ENCODE measurements around the gene FLACC1. TPM values are rescaled to one million over a fixed set of nuclear protein-coding genes. Genes with fewer than 3 reads are reported as not detected.
"Not testable (repeated sequence)": the region's sequence is repeated elsewhere in the genome, so short reads cannot be mapped to it uniquely, and the experiment has no call there.

FLACC1 gene, protein sequence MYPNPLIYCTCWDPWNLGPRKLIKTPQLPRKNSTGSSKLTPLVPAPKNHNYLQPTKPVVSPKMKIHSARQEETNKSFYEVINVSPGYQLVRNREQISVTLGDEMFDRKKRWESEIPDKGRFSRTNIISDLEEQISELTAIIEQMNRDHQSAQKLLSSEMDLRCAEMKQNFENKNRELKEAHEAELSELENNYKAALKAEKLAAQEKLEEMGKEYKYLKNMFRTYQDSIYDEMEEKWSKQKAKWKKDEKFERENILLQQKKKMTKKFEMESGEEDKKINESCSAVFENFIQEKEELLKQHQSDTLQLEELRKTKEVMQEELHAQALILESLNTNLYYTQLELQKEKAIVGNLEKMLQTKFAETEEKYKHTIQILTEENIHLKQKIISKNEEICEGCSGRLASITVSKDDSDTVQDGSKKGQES
- 5.4 TPM for total RNA-seq

DNA sequence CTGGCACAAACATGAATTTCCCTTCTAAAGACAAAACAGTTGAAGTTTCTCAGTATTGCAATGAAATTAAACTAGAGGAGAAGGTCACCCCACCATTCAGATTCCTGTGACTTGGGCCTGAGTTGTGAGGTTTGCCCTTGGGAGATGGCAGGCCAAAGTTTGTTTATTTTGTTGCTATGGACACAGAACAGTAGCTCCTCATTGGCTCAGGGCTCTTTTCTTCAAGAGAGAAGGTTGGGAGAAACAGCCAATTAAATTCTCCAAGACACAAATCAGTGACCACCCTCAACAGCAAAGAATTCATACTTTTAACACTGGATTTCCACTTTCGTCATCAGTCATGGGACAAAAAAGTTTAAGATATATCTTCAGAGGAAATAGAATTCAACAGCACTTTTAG is at the start of gene FLACC1:
TSS of gene FLACC1 (minus strand) at position 125 of the 400 bp plus-strand sequence. CDS start 5,941 bp downstream, outside the sequence.
- intact Hi-C loops (cut with DNase I) = no loop called here
- ATAC-seq (peak; percentile 93), DNase-seq (ENCODE audit: low spot score) (no peak)

DNA sequence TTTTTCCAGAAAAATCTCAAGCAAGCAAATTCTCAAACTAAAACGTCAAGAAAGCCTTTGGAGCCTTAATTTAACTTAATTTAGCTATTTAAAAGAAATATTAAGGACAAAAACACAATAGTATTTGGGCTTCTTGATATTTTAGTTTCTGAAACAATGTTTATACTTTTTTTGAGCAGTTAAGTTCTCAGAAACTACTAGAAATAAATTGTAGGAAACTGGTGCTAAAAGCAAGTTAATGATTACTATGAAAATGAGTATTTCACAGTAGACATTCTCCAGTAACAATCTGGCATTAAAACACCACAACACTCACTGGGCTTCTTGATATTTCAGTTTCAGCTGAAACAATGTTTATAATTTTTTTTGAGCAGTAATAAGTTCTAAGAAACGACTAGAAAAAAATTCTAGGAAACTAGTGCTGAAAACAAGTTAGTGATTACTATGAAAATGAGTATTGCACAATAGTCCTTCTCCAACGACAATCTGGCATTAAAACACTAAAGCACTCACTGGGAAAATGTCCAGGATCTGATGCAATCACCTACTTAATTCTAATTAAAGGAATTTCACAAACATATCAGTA is 49.0 kb upstream of the FLACC1 start:
- no peak for DNase-seq (ENCODE audit: low spot score)
- peak; percentile 87 for ATAC-seq
- intact Hi-C loops (cut with DNase I) = no loop called here

DNA sequence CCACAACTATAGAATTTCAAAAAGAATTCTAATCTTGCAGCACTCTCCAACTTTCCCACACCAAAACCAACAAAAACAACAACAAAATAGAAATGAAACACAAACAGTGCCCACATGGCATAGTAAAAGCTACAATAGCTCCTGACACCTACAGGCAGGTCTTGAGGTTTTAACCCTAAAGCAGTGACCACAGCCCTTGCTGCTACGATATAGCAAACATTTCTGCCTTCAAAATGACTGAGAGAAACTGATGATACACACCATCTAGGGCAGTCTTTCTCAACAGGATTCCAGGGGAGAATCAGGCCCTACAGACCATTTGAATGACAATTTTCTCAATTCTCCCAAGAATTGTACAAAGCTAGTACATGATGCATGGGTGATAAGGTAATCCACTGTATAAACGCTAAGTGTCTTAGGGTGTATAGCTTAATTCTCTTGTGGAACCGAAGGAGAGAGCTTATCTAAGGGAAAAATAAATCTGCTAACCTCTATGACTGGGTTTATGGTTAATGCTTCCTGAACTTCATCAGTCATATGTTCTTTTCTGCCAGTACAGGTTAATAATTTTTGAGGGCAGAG is 47.6 kb upstream of the FLACC1 start:
- DNase-seq (ENCODE audit: low spot score) (no peak), ATAC-seq (no peak)
- intact Hi-C loops (cut with DNase I) = no loop called here

DNA sequence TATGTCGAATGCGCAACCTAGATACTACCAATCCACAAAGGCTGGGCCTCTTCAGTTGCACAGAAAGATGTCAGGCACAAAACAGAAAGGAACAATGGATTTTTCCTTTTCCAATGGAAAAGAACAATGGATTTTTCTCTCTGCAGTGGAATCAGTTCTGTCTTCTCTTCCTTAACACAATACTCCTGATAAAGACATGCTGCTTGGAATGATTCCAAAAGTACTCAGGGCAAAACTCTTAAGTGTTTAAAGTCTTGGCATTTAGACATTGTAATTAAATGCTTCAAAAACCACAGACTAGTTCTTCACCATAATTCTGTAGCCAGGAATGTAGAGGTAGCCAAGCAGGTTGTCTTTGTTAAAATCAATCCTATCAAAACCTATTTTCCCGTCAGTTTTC is 46.7 kb upstream of the FLACC1 start:
- ATAC-seq (no peak), DNase-seq (ENCODE audit: low spot score) (no peak)
- intact Hi-C loops (cut with DNase I) = no loop called here

DNA sequence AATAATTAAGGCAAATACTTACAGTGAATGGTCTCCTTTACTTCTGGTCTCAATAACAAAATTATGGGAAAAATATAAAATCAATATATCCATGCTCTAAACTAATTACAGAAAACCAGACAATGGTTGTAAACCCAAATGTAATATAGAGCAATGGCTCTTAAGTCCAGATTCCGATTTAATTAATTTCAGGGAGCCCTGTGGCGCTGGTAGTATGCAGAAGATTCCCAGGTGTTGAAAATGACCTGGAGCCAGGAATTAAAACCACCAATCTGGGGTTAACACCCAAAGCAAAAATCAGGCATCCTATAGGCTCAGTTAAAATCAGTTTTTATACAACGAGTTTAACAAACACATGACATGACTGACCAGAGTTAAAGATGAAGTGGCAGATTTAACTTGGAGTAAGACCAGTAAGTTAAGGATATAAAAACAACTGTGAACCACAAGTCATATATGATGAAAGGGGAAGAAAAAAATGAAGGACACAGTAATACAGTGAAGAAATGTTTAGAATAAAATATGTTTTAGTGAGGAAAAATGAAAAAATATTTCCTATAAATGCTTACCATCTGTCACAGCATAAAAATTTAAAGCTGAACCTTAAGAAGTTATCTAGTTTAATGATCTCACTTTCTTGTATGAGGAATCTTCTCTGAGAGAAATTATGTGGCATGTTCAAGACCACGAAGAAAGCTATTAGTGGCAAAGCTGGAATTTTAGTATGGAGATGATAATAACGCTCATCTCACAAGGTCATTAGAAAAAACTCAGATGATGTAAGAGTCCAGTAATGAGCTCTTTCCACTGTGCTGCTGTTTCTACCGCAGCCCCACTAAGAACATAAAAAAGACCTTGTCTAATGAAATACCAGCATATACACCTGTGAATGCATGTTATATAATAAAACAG is 45.8 kb upstream of the FLACC1 start:
- DNase-seq (ENCODE audit: low spot score) (no peak), ATAC-seq (no peak)
- intact Hi-C loops (cut with DNase I) = no loop called here

DNA sequence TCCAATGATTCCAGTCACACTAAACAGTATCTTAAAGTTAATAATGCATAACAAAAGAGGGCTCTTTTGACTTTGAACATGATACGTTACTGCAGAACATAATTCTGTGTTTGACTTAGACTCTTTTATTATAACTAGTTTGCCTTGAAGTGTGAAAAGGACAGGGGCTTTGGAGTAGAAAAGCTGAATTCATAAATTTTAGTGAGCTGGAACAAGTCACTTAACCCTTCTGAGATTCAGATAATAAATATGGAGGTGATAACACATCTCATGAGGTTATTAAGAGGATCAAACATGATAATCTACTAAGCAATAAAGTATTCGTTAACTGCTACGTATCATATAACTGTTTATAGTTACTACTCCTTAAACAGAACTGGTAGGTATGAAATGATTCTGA is 44.7 kb upstream of the FLACC1 start:
- no peak for ATAC-seq
- no peak for DNase-seq (ENCODE audit: low spot score)
- intact Hi-C loops (cut with DNase I) = no loop called here

DNA sequence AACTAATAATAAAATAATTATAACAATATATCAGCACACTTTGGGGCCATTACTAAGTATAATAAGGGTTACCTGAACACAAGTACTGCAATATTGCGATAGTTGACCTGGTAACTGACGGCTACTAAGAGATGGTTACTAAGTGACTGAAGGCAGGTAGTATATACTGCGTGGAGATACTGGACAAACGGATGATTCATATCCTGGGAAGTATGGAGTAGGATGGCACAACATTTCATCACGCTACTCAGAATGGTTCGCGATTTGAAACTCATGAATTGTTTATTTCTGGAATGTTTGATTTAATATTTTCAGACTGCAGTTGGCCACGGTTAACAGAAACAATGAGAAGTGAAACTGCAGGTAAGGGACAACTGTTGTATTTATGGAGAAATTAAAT is 39.5 kb upstream of the FLACC1 start:
- intact Hi-C loops (cut with DNase I) = no loop called here
- DNase-seq (ENCODE audit: low spot score) = no peak
- no peak for ATAC-seq

DNA sequence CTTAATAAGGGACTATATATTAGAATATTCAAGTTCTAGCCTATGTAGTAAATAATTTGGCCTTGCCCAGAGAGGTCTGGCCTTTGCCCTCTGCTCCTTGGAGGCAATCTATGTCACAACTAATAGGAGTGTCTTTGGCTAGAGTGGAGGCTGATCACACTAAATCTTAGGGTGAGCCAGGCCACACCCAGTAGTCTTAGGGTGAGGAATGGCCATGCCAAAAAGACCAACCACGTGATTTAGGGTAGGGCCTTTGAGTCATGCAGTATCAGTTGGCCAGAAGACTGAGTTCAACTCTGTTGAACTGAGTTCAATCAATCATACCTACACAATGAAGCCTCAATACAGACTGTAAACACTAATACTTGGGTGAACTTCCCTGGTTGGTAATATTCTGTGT is 26.0 kb upstream of the FLACC1 start:
- intact Hi-C loops (cut with DNase I) = no loop called here
- ATAC-seq (peak; percentile 71), DNase-seq (ENCODE audit: low spot score) (no peak)

DNA sequence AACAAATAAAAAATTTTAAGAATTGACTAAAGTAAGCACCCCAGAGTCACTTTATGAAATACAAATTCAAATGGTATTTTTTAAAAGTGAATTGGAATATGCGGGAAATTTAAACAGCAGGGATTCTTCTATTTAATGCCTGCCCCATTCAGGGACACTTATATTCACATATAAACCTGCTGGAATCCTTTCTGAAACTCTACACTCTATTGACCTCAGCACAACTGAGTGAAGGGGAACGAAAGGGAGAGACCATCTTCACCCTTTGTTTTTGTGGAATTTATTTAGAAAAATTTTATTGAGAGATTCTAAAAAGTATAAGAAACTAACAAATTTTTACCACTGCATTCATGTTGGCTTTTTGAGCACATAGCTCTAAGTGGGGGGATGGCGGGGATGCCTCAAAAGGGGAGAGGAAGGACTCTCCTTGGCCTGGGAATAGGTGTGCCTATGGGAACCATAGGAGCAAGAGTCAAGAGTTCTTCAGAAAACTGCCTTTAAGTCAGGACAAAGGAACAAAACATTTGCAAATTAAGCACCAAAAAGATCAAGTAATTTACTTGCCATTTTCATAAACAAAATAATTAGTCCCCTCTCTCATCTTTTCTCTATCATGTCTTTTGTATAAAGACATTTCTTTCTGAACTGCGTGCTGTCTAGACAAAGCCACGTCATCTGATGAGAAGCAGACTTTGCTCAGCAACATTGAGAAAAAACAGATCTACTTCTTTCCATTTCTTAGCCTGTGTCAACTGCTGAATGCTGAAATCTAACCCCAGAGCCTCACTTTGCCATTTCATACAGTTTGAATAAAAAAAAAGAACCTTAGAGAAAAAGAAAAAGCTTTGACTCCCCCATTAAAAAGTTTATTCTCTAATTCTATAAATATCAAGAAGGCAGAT is 21.6 kb upstream of the FLACC1 start:
- ATAC-seq (no peak), DNase-seq (ENCODE audit: low spot score) (no peak)
- intact Hi-C loops (cut with DNase I) = no loop called here

DNA sequence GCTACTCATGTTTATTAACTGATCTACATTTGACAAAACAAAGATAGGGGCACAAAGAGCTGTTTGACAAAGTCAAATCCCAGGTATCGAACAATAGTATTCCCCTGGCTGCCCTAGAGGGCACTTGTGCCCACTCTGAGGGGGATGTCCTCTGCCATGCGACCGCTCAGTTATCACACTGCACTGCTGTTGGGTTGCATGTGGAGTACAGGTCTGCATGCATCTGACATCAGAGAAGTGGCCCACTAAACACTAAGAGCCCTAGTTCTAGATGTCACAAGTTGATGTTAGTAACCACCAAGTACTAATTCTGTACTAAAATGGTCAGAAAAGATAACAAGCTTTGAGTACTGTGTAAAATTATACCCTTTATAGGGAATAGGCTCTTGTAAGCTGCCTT is 20.1 kb upstream of the FLACC1 start:
- DNase-seq (ENCODE audit: low spot score) (no peak), ATAC-seq (no peak)
- intact Hi-C loops (cut with DNase I) = no loop called here

DNA sequence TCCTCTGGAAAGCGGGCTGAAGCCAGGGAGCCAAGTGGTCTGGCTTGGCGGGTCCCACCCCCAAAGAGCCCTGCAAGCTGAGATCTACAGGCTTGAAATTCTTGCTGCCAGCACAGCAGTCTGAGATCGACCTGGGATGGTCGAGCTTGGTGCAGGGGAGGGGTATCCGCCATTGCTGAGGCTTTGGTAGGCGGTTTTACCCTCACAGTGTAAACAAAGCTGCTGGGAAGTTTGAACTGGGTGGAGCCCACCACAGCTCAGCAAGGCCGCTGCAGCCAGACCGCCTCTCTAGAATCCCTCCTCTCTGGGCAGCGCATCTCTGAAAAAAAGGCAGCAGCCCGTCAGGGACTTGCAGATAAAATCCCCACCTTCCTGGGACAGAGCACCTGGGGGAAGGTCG is 12.6 kb upstream of the FLACC1 start:
- ATAC-seq = no peak
- no peak for DNase-seq (ENCODE audit: low spot score)
- intact Hi-C loops (cut with DNase I) = loop anchor here (10.0 kb wide), 1 partner anchor 135 kb away; no protein-coding TSS in a partner anchor

DNA sequence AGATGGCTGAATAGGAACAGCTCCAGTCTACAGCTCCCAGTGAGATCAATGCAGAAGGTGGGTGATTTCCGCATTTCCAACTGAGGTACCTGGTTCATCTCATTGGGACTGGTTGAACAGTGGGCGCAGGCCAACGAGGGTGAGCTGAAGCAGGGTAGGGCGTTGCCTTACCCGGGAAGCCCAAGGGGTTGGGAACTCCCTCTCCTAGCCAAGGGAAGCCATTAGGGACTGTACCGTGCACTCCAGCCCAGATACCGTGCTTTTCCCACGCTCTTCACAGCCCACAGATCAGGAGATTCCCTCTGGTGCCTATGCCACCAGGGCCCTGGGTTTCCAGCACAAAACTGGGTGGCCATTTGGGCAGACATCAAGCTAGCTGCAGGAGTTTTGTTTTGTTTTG is 12.2 kb upstream of the FLACC1 start:
- not testable (repeated sequence) for ATAC-seq
- intact Hi-C loops (cut with DNase I) = loop anchor here (10.0 kb wide), 1 partner anchor 135 kb away; no protein-coding TSS in a partner anchor

DNA sequence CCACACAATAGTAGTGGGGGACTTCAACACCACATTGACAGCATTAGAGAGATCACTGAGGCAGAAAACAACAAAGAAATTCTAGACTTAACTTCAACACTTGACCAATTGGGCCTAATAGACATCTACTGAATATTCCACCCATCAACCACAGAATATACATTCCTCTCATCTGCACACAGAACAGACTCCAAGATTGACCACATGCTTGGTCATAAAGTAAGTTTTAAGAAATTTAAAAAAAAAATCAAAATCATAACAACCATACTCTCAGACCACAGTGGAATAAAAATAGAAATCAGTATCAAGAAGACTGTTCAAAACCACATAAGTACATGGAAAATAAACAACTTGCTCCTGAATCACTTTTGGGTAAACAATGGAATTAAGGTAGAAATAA is 9.0 kb upstream of the FLACC1 start:
- intact Hi-C loops (cut with DNase I) = loop anchor here (10.0 kb wide), 1 partner anchor 131 kb away; no protein-coding TSS in a partner anchor
- ATAC-seq = no peak

More for the DNA sequence above, 12.2 kb upstream of the FLACC1 start:
- not testable (repeated sequence) for DNase-seq (ENCODE audit: low spot score)

DNA sequence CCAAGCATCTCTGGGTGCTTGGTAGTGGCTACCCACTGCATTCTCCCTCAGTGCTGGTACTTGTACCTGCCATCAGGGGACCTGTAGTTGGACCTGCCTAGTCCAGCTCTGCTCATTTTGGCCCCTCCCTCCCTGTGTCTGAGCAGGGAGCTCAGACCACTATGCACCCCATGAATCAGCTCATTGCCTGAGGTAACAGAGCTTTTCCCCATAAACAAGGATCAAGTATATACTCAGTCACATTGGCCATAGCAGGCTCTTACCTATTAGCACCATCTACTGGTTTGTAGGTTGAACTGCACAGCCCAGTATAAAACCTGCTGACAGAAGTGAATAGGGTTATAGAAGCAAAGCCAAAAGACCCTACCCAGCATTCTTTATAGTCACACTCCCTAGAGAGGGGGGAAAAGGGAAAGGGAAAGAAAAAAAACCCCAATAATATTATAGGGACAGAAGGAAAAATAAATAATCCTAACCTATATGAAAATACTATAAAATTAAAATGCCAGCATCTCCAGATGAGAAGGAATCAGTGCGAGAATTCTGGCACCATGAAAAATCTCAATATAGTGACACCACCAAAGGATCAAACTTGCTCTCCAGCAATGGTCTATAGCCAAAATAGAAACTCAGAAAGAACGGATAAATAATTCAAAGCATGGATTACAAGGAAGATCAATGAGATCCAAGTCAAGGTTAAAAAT is 6.9 kb upstream of the FLACC1 start:
- DNase-seq (ENCODE audit: low spot score) = no peak
- ATAC-seq = peak; percentile 61
- intact Hi-C loops (cut with DNase I) = loop anchor here (10.0 kb wide), 1 partner anchor 129 kb away; no protein-coding TSS in a partner anchor

More for the DNA sequence above, 9.0 kb upstream of the FLACC1 start:
- no peak for DNase-seq (ENCODE audit: low spot score)

DNA sequence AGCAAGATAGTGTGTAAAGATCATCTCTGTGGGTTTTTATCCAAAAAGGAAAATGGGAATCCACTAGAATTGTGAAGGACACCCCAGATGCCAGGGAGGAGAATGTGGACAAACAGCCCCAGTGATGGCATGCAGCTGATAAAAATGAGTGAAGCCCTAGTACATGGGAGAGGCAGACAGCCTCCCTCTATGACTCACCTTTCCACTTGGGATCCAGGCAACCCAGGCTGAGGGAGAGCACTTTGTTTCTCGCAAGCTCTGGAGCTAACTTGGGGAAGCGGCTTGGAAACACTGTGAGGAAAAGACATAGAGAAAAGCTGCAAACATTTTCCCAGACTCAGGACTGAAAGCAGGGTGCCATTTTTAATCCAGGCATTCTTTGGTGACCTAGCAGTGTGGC is 5.3 kb upstream of the FLACC1 start:
- ATAC-seq = no peak
- intact Hi-C loops (cut with DNase I) = loop anchor here (10.0 kb wide), 1 partner anchor 128 kb away; no protein-coding TSS in a partner anchor

DNA sequence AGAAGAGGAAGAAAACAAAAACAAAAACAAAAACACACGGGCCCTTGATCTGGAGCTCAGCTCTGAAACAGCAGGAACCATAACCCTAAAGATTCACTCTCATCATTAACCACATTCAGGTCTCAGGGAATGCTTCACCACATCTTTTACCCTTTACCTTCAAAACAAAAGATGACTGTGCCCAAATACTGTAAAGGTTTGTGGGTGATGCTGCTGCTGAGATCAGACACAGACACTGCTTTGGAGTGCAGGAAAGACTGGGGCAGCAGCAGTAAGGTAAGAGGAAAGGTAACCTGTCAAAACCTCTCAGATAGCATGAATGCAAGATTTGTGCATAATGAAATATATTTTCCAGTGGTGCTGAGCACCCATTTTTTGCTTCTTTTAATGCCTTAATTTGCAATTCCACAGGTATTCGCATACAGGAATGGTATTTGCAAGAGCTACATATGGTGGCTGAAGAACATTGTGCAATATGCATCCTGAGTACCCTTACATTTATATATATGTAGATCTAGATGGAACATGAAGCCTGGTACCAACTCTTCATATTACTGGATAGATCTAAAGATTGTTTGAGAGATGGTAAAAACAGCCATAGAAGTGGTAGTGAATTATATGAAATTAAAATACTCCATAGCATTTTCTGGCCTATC is 4.1 kb upstream of the FLACC1 start:
- ATAC-seq (no peak), DNase-seq (ENCODE audit: low spot score) (no peak)
- intact Hi-C loops (cut with DNase I) = loop anchor here (10.0 kb wide), 1 partner anchor 126 kb away; no protein-coding TSS in a partner anchor

More for the DNA sequence above, 5.3 kb upstream of the FLACC1 start:
- no peak for DNase-seq (ENCODE audit: low spot score)

DNA sequence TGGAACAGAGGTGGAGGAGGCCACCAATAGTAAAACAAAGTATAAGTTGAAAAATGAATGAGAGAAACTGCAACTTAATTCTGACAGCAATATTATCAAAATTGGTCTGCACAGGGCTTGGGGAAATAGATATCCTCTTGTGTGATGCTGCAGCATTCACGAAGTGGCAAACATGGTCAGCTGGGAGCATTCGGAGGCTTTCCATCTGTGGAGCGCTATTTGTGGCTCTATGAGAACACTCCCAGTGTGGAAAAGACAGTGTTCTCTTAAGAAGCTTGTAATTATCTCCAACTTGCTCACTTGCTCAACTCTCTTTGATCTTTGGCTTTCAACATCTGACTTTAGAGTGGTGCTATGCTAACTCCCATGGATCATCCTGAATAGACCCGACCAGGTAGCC is 3.1 kb upstream of the FLACC1 start:
- intact Hi-C loops (cut with DNase I) = loop anchor here (10.0 kb wide), 1 partner anchor 125 kb away; no protein-coding TSS in a partner anchor
- ATAC-seq (no peak), DNase-seq (ENCODE audit: low spot score) (no peak)

Data from sciatic nerve (tissue), 2 donors.